GM23338 (cell line): ENCODE results near the gene ERCC1. TPM values are rescaled to one million over a fixed set of nuclear protein-coding genes. Genes with fewer than 3 reads are reported as not detected.

Experiments used
- ATAC-seq: fragments of 200-7000 bp; cut with Tn5 transposase; 3 replicates; pipeline ENCODE4 v1.9.1; 2020
- DNase-seq: peaks from one replicate; pipeline ENCODE4 v3.0.0-alpha.2; 2015; ENCODE audit warnings: low spot score
- H2AFZ ChIP-seq: fragments of 200-600 bp; sonication (generic); 2 replicates; pipeline ENCODE4 v1.8.0; 2016; ENCODE audit warnings: antibody characterized with exemption, mild to moderate bottlenecking, moderate library complexity
- H3F3A ChIP-seq: fragments of 200-600 bp; sonication (generic); replicated peaks from 2 replicates; pipeline ENCODE4 v1.8.0; 2017; ENCODE audit warnings: antibody characterized with exemption, mixed run types, low read depth
- H3K27ac ChIP-seq: fragments of 200-600 bp; sonication (generic); 2 replicates; pipeline ENCODE4 v1.6.1; 2016; ENCODE audit warnings: low read depth
- H3K27me3 ChIP-seq: fragments of 200-600 bp; sonication (generic); 2 replicates; pipeline ENCODE4 v1.8.0; 2016; ENCODE audit warnings: mild to moderate bottlenecking, mixed run types, moderate library complexity; ENCODE audit not compliant: insufficient read depth
- H3K36me3 ChIP-seq: fragments of 200-600 bp; sonication (generic); 2 replicates; pipeline ENCODE4 v1.8.0; 2016; ENCODE audit warnings: mild to moderate bottlenecking; ENCODE audit not compliant: insufficient read depth
- H3K4me1 ChIP-seq: fragments of 200-600 bp; sonication (generic); 2 replicates; pipeline ENCODE4 v1.8.0; 2016; ENCODE audit warnings: mild to moderate bottlenecking, moderate library complexity; ENCODE audit not compliant: insufficient read depth
- H3K4me2 ChIP-seq: fragments of 200-600 bp; sonication (generic); 2 replicates; pipeline ENCODE4 v1.7.1; 2017; ENCODE audit warnings: mixed run types
- H3K4me3 ChIP-seq: fragments of 200-600 bp; sonication (generic); 2 replicates; pipeline ENCODE4 v1.6.1; 2016; ENCODE audit warnings: mixed run types
- H3K79me2 ChIP-seq: fragments of 200-600 bp; sonication (generic); replicated peaks from 2 replicates; pipeline ENCODE4 v1.8.0; 2017; ENCODE audit warnings: mild to moderate bottlenecking; ENCODE audit not compliant: insufficient read depth
- H3K9me2 ChIP-seq: fragments of 200-600 bp; sonication (generic); 2 replicates; pipeline ENCODE4 v1.8.0; 2017; ENCODE audit not compliant: insufficient read depth
- H4K20me1 ChIP-seq: fragments of 200-600 bp; sonication (generic); replicated peaks from 2 replicates; pipeline ENCODE4 v1.8.0; 2017; ENCODE audit warnings: mild to moderate bottlenecking; ENCODE audit not compliant: insufficient read depth
- H3K27ac Mint-ChIP-seq: 2 replicates; pipeline ENCODE4 v1.8.0; 2020; ENCODE audit warnings: inconsistent platforms, mild to moderate bottlenecking, moderate library complexity, mixed read lengths
- H3K27me3 Mint-ChIP-seq: 3 replicates; pipeline ENCODE4 v1.8.0; 2022; ENCODE audit warnings: low read depth, mild to moderate bottlenecking, moderate library complexity, mixed read lengths, inconsistent platforms; ENCODE audit not compliant: insufficient read depth, poor library complexity
- H3K36me3 Mint-ChIP-seq: 3 replicates; pipeline ENCODE4 v1.8.0; 2021; ENCODE audit warnings: low read depth, mild to moderate bottlenecking, inconsistent platforms, moderate library complexity, mixed read lengths
- H3K4me1 Mint-ChIP-seq: 3 replicates; pipeline ENCODE4 v1.8.0; 2020; ENCODE audit warnings: mild to moderate bottlenecking, inconsistent platforms, mixed read lengths
- H3K4me3 Mint-ChIP-seq: 3 replicates; pipeline ENCODE4 v1.8.0; 2021; ENCODE audit warnings: moderate library complexity, mild to moderate bottlenecking, inconsistent platforms, mixed read lengths
- H3K9me3 Mint-ChIP-seq: 3 replicates; pipeline ENCODE4 v1.8.0; 2020; ENCODE audit warnings: moderate library complexity, mild to moderate bottlenecking, inconsistent platforms, mixed read lengths
- CREB1 ChIP-seq: fragments of 250-450 bp; sonication (Bioruptor Pico); IDR thresholded peaks from 2 replicates; pipeline ENCODE4 v1.5.0; 2020; ENCODE audit warnings: low read depth, mild to moderate bottlenecking, moderate library complexity
- EZH2phosphoT487 ChIP-seq: fragments of 200-600 bp; sonication (generic); IDR thresholded peaks from one replicate; pipeline ENCODE4 v1.8.1; 2018; ENCODE audit warnings: antibody characterized with exemption; ENCODE audit not compliant: unreplicated experiment
- NANOG ChIP-seq: IDR thresholded peaks from 2 replicates; pipeline ENCODE4 v1.6.1; 2016; ENCODE audit warnings: antibody characterized with exemption, borderline replicate concordance
- REST ChIP-seq: IDR thresholded peaks from one replicate; pipeline ENCODE4 v1.6.1; 2018; ENCODE audit warnings: antibody characterized with exemption; ENCODE audit not compliant: unreplicated experiment
- ZNF331 ChIP-seq: fragments of 250-450 bp; sonication (Bioruptor Pico); IDR thresholded peaks from 2 replicates; pipeline ENCODE4 v1.5.0; 2020; ENCODE audit warnings: low read depth, mild to moderate bottlenecking, moderate library complexity
- ZNF462 ChIP-seq: fragments of 250-450 bp; sonication (Bioruptor Pico); IDR thresholded peaks from 2 replicates; pipeline ENCODE4 v1.5.0; 2020; ENCODE audit warnings: mild to moderate bottlenecking, moderate library complexity
- polyA plus RNA-seq: library from polyadenylated mRNA; unstranded; fragments of >200 nt; fragmentation: Nextera tagmentation; extraction: Ambion mirVana; gene quantifications from 2 replicates; pipeline ENCODE4 v1.2.1, GENCODE V29; 2016
- total RNA-seq: library from RNA; depleted of rRNA; stranded (reverse); fragments of >200 nt; shearing (Covaris generic); gene quantifications from 2 replicates; pipeline ENCODE4 v1.2.3, GENCODE V29; 2014

The ERCC1 gene
- total and polyA plus RNA-seq, 2 experiments from 2014 or later, result 39.0 to 52.3 TPM

DNA sequence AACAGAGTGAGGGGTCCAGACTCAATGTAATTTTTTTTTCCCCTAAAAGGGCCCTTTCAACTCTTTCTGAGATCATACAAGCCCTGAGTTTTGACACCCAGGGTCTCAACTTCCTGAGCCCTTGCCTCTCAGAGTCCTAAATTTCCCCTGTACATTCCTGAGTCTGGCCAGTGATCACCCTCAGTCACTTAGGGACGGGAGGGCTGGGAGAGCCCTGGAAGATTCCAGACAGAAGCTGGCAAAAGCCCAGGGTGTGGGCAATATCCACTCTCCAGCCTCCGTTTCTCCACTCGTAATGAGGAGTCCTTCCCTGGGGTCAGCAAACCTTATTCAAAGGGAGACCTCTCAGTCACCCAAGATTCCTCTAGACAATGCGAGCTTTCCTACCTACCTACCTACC lies 20.4 kb downstream of the ERCC1 start:
- H3K27me3 Mint-ChIP-seq, result peaks cover 38% of the 10 kb centered on the region
- H3K27ac ChIP-seq, result no peak overlapping the region
- no peaks in the 10 kb centered on the region for H3K9me3 Mint-ChIP-seq
- H3K4me3 ChIP-seq, result peak overlapping the region; percentile 88
- peaks cover 38% of the 10 kb centered on the region for H3K27me3 ChIP-seq
- H4K20me1 ChIP-seq, result peaks cover 18% of the 10 kb centered on the region; the same call in 1 of the 2 replicates
- DNase-seq, result no peak
- no peak overlapping the region for H3K27ac Mint-ChIP-seq
- H3K9me2 ChIP-seq, result no peaks in the 10 kb centered on the region
- peaks cover 13% of the 10 kb centered on the region for H3K79me2 ChIP-seq
- H3K36me3 Mint-ChIP-seq, result peaks cover 6% of the 10 kb centered on the region
- no peak for ATAC-seq
- peaks cover 26% of the 10 kb centered on the region for H3K4me1 Mint-ChIP-seq
- no peak for TF ChIP-seq EZH2phosphoT487
- no peak for TF ChIP-seq REST
- no peak for TF ChIP-seq NANOG
- TF ChIP-seq ZNF462 (CRISPR knock-in tag), result no peak
- no peak for TF ChIP-seq ZNF331 (CRISPR knock-in tag)
- TF ChIP-seq CREB1, result no peak
- H2AFZ ChIP-seq, result no peak overlapping the region
- H3F3A ChIP-seq, result peaks cover 25% of the 10 kb centered on the region; the same call in 1 of the 2 replicates
- peak overlapping the region; percentile 97 for H3K4me3 Mint-ChIP-seq
- peak overlapping the region; percentile 99 for H3K4me2 ChIP-seq
- no peaks in the 10 kb centered on the region for H3K36me3 ChIP-seq
- peaks cover 24% of the 10 kb centered on the region for H3K4me1 ChIP-seq
